Skin of body (tissue), 2 donors: ENCODE measurements around the gene PPEF2. TPM values are rescaled to one million over a fixed set of nuclear protein-coding genes. Genes with fewer than 3 reads are reported as not detected.
A peak's percentile ranks its signal among the peaks of the same experiment; 100 is the strongest.
"Not testable (repeated sequence)": the region's sequence is repeated elsewhere in the genome, so short reads cannot be mapped to it uniquely, and the experiment has no call there.

Experiments used
- DNase-seq: peaks from one replicate; lab custom pipeline; 2025; lab: John Stamatoyannopoulos, UW
- total RNA-seq: library from RNA; depleted of rRNA; stranded (reverse); fragments of >200 nt; gene quantifications from one replicate; pipeline ENCODE4 v1.2.3, GENCODE V29; 2014

PPEF2 gene, protein sequence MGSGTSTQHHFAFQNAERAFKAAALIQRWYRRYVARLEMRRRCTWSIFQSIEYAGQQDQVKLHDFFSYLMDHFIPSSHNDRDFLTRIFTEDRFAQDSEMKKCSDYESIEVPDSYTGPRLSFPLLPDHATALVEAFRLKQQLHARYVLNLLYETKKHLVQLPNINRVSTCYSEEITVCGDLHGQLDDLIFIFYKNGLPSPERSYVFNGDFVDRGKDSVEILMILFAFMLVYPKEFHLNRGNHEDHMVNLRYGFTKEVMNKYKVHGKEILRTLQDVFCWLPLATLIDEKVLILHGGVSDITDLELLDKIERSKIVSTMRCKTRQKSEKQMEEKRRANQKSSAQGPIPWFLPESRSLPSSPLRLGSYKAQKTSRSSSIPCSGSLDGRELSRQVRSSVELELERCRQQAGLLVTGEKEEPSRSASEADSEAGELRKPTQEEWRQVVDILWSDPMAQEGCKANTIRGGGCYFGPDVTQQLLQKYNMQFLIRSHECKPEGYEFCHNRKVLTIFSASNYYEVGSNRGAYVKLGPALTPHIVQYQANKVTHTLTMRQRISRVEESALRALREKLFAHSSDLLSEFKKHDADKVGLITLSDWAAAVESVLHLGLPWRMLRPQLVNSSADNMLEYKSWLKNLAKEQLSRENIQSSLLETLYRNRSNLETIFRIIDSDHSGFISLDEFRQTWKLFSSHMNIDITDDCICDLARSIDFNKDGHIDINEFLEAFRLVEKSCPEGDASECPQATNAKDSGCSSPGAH
- 0.10 TPM for total RNA-seq

- DNase-seq: no peak
Observed at GRCh38 chr4:75902352-75902751, at the start of gene PPEF2. Gene PPEF2 (minus strand): TSS chr4:75902452. CDS start chr4:75896325, 6,127 bp downstream.

GRCh38 chr4:75950213-75950815 lies 48.1 kb upstream of the PPEF2 start:
- no peak for DNase-seq

- DNase-seq: no peak
Observed at GRCh38 chr4:75948822-75949444, 46.7 kb upstream of the PPEF2 start.

DNA sequence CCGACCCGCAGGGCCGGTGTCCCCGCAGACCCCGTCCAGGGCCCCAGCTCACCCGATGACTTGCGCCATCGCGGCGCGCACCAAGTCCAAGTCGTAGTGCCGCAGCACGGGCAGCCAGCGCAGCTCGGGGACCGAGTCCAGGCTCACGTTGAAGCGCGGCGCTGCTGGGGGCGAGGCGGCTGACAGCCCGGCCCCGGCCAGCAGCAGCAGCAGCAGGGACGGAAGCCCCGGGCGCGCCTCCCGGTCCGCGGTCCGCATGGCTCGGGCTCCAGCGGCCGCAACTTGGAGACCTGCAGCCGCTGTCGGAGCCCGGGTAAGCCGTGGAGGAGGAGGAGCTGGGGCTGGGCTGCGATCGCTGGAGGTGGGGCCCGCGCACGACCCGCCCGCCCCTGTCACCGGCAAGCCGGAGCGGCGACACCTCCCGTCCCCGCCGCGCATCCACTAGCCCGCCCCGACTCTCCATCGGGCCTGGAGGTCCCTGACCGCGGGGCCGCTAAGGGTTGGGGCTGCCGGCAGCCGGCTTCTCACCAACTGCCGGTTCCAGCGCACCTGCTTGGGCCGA lies 38.5 kb upstream of the PPEF2 start, which contains the start of gene NAAA:
TSS of gene NAAA (minus strand) at position 322 of the 562 bp plus-strand sequence. CDS start at position 258, 64 bp downstream.
- peak; percentile 28 for DNase-seq

DNA sequence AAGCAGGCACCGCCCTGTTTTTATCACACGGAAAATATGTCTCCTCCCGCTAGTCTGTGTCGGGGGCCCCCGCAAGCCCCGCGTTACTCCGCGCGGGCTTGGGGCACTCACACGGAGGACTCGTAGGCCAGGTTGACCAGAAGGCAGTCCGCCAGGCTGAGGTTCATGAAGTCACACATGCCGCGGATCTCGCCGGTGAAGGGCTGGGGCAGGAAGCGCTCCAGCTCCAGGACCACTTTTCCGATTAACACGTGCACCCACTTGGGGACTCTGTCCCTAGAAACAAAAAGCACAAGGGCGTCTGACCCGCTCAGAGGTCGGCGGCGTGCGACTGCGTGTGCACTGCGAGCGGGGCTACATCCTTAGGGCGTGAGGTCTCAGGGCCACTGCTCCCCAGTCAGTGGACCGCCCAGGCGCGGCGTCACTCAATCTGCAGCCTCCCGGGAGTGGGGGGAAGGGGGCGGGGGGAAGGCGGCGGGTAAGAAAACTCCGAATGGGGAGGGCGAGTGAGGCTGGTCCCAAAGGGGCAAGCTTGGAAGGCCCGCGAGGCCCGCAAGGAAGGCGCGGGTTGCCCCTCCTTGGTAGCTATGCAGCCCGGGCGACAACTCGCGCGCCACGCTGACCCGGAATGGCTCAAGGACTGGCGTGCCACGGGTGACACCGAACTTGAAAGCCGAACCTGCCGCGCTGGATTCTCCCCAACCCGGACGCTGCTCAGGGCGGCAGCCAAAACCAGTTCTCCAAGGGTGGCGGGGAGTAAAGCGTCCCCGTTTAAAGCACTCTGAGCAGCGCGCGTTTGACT lies 37.8 kb upstream of the PPEF2 start:
- peak; percentile 53 for DNase-seq

GRCh38 chr4:75935628-75936027 lies 33.4 kb upstream of the PPEF2 start:
- DNase-seq: no peak

DNA sequence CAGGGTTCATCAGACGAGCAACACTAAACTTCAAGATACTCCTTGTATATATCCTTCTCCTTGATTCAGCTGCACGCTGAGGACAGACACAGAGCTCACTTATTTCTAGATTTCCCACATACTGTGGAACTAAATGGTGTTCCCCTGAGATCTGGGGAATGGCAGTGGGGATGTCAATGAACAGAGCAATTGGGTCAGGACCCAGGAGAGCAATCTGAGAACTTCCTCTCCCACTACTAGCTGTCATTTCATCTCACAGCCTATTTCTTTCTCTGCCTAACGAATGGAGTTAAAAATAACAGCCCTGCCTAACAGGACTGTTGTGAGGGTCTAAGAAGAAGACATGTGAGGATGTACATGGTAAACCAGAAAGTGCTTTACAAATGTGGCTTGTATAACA lies 27.9 kb upstream of the PPEF2 start:
- DNase-seq: no peak

- DNase-seq: not testable (repeated sequence)
Observed at GRCh38 chr4:75924916-75925315, 22.7 kb upstream of the PPEF2 start.

DNA sequence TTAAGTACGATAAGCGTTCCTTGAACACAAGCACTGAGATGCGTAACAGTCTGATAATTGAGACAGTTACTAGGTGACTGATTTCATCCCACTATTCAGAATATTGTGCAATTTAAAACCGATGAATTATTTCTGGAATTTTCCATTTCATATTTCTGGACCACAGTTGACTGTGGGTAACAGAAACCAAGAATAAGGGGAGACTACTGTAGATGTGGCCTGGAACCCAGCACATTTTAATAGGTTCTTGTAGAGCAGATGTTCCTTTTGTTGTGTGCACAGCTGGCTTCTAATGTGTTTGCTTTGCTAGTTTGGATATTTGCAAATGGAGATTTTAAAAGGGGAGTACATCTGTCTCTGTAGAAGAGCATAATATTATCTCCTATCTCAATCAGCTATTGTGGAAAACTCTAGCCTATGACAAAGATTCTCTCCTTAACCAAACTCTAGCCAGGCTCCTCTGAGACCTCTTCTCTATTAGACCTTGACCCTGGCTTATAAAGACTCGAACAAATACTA lies 22.1 kb upstream of the PPEF2 start:
- no peak for DNase-seq

DNA sequence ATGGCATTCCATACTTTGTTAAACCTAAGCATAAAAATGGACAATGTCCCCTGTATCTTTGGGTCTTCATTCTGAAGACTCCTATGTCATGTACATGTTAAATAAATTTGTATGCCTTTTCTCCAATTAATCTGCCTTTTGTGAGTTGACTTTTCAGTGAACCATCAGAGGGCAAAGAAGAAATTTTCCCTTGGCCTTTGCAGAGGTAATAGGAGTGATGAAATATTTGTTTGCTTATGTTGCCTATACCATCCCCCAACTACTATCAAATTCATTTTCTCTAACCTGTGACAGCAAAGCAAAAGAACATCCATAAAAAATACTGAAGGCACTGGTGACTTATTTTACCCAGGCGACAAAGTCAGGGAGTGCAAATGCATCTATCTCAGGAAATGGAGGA lies 20.3 kb upstream of the PPEF2 start:
- DNase-seq: no peak

DNA sequence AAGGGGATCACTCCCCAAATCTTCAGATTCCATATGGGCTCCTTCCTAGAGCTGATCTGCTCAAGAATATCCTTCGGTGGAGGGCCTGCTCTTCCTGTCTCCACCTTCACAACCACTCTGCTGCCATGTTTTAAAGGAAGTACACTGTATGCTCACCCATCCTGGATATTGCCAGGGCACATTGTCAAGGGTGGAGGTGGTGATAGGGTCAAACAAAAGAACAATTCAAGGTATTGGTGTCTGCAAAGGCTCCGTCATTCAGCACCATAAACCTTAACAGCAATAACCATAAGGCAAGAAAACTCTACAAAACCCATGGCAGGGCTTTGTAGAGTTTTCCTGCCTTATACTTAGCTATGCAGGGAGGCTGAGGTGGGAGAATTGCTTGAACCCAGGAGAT lies 19.7 kb upstream of the PPEF2 start:
- no peak for DNase-seq

GRCh38 chr4:75920327-75920726 lies 18.1 kb upstream of the PPEF2 start:
- no peak for DNase-seq

GRCh38 chr4:75919920-75920319 lies 17.7 kb upstream of the PPEF2 start:
- no peak for DNase-seq

DNA sequence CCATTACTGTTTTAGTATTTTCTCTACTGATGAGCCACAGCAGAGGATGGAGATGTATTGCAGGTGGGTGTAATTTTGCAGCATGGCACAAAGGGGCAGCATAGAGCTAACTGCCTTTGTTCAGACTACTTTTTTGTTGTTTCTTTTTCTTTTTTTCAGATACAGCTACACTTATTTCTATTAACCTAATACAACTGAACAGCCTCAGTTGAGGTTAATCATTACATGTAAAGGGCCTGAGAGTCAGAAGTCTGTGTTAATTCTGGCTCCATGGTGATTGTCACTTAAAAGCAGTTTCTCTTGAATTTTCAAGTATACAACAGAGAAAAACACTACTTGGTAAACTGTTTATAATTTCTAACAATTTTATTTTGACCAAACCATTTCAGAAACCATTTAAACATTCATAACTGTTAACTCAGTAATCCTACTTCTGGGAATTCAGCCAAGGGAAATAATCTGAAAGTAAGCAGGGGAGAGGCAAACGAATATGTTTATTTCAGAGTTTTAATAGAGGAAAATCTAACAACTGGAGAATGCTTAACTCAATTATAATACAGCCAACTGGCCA lies 13.9 kb upstream of the PPEF2 start:
- DNase-seq: no peak

DNA sequence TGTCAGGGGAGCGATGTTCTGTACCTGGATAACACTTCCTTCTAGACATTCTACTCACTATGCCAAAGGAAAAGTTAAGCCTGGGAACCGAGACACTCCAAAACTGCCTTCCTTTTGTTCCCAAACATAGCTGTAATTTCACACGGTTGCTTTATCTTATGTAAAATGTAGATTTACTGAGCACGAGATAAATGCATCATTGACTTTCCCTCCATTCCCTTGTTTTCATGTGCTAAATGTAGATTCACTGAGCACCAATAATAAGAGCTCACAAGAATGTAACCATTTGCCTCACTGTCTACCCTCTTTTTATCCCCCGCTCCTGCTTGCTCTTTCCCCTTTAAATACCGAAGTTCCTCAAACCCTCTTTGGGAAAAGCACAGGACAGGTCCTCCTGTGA lies 10.7 kb upstream of the PPEF2 start:
- no peak for DNase-seq

- DNase-seq: not testable (repeated sequence)
Observed at GRCh38 chr4:75910831-75911230, 8.6 kb upstream of the PPEF2 start.

DNA sequence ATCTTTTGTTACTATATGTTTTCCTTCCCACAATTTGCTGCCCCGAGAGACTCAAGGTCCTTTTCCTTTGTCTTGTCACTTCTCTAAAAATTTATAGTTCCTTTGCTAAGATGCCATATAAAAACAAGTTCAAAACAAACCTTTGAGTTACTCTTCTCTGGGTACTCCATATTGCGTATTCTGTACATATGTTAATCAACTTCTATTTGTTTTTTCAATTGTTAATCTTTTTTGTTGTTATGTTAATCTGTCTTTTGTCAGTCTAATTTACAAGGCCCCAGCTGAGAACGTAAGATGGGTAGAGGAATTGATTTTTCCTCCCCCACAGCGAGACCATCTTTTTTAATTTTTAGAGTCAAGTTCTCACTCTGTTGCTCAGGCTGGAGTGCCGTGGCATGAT lies 7.2 kb upstream of the PPEF2 start:
- DNase-seq: no peak

GRCh38 chr4:75908555-75908954 lies 6.3 kb upstream of the PPEF2 start:
- no peak for DNase-seq

GRCh38 chr4:75907966-75908365 lies 5.7 kb upstream of the PPEF2 start:
- no peak for DNase-seq

DNA sequence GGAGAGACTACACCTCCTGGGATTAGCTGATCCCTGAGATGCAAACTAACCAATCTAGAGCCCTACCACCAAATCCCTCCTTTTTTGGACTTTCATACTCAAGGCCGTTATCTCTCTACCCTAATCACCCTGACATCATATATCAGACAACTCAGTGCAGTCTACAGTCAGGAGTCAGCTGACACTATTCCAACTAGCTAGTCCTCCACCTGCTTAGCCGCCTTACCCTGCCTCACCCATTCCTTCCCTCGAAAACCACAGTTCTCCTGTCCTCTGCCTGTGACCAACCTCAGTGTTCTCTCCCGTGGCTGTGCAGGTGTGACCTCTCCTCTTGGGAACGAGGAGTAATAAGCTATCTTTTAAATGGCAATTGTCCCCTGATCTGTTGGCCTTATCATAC lies 1.8 kb upstream of the PPEF2 start:
- no peak for DNase-seq
